ENCODE data around the gene CEP43. TPM values are rescaled to one million over a fixed set of nuclear protein-coding genes. Genes with fewer than 3 reads are reported as not detected.

The CEP43 gene
- total and polyA plus RNA-seq, 10 donors, result 9.0 to 21.8 (median 14.3) TPM

DNA sequence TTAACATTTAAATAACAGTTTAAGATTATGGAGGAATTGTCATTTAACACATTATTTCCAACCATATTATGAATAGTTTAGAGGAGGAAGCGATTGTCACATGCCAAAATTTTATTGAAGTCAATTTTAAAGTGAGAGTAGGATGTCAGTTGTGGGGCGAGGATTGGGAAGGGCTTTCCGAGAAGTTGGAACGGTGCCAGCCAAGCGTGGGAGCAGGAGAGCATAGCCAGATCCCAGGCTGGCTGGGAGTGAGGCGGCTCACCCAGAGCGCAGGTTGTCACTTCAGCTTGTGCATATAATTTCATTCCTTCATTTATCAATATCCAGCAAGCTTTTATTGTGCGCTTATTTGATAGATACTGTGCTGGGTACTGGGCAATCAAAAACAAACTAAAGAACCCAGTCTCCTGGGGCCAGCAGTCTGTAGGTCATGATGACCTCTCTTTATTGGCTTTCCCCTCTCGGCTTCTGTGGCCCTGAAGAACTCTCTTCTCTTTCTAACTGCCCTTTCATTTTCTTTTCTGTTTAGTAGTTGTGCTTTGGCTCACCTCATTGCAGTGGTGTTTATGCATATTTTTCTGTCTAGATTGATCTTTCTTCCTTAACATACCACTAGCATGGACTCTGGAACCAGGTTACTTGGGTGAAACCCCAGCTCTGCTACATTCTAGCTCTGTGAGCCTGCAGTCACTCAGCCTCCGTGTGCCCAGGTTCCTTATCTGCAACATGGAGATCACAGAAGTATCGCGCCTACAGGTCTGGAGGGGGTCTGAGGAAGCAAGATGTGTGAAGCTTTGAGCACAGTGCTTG lies 6.4 kb downstream of the CEP43 start:
- intact Hi-C loops (cut with DNase I; ENCODE audit: low total_unique reads), result no loop called here

DNA sequence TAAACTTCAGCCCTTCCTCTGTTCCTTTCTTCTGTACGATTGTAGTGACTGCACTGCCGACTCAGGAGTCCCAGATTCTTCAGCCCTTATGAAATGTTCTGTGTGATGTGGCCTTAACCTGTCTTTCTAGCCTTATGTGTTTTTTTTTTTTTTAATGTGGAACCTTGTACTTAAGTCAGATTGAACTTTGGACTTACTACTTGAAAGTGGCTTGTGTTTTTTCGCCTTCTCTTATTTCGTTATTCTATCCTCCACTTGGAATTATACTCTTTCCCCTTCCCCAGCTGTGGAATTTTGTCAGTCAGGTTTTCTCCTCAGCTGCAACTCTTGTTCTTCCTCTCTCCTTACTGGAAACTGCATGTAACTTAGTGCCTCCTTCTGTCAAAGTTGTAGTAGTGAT lies 8.8 kb downstream of the CEP43 start:
- H3K36me3 ChIP-seq, result peaks cover 0 to 94% (median 31%) of the 10 kb centered on the region in 6 donors
- no peak overlapping the region for H3K27ac ChIP-seq
- no peaks in the 10 kb centered on the region for H3K27me3 ChIP-seq (replicated peaks in 1 of 7)
- WGBS, 5 donors, result 94 to 98% (median 95%) methylated on average over 4 of the region's 4 CpGs
- no peak for TF ChIP-seq POLR2AphosphoS5 (IDR thresholded peaks at IDR 0.05)
- TF ChIP-seq, protein P1, sequence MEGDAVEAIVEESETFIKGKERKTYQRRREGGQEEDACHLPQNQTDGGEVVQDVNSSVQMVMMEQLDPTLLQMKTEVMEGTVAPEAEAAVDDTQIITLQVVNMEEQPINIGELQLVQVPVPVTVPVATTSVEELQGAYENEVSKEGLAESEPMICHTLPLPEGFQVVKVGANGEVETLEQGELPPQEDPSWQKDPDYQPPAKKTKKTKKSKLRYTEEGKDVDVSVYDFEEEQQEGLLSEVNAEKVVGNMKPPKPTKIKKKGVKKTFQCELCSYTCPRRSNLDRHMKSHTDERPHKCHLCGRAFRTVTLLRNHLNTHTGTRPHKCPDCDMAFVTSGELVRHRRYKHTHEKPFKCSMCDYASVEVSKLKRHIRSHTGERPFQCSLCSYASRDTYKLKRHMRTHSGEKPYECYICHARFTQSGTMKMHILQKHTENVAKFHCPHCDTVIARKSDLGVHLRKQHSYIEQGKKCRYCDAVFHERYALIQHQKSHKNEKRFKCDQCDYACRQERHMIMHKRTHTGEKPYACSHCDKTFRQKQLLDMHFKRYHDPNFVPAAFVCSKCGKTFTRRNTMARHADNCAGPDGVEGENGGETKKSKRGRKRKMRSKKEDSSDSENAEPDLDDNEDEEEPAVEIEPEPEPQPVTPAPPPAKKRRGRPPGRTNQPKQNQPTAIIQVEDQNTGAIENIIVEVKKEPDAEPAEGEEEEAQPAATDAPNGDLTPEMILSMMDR (IDR thresholded peaks at IDR 0.05 in 8 of 11, conservative IDR thresholded peaks at IDR 0.05 in 3 of 11), result no peak
- no peak for TF ChIP-seq POLR2A (IDR thresholded peaks at IDR 0.05)
- intact Hi-C loops (cut with DNase I; ENCODE audit: low total_unique reads), result no loop called here
- no peaks in the 10 kb centered on the region for H3K9me3 ChIP-seq
- no peak for DNase-seq
- peaks cover 0 to 7% (median 0%) of the 10 kb centered on the region in 6 donors for H3K4me1 ChIP-seq
- no peak overlapping the region for H3K4me3 ChIP-seq

More for the DNA sequence above, 6.4 kb downstream of the CEP43 start:
- peaks cover 7 to 27% (median 17%) of the 10 kb centered on the region in 6 donors for H3K4me1 ChIP-seq
- H3K27ac ChIP-seq, result no peak overlapping the region
- H3K9me3 ChIP-seq, result no peaks in the 10 kb centered on the region
- WGBS, 5 donors, result 80 to 87% (median 85%) methylated on average over 12 of the region's 12 CpGs
- no peaks in the 10 kb centered on the region for H3K27me3 ChIP-seq (replicated peaks in 1 of 7)
- no peak overlapping the region for H3K4me3 ChIP-seq
- no peak for DNase-seq
- TF ChIP-seq, protein P1 (IDR thresholded peaks at IDR 0.05 in 8 of 11, conservative IDR thresholded peaks at IDR 0.05 in 3 of 11), result no peak
- TF ChIP-seq POLR2AphosphoS5 (IDR thresholded peaks at IDR 0.05) (no peak), POLR2A (IDR thresholded peaks at IDR 0.05) (no peak)
- peaks cover 0 to 82% (median 17%) of the 10 kb centered on the region in 6 donors for H3K36me3 ChIP-seq

DNA sequence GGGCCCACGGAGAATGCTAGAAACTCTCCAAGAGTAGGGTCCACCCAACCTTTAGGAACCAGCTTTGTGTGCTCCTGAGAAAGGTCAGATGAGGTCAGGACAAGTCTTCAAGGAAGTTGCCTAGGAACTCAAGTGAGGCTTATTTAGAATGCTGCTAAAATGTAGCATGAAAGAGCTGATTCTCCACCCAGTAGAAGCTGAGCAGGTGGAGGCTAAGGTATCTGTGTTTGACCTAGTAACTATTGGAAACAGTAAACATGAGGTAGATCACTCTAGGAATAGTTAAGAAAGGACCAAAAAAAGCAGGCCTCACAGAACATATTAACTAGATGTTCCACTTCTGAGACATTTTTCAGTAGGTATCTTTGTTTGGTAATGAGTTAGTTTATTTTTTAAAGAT lies 13.9 kb downstream of the CEP43 start:
- no peak for DNase-seq
- 94 to 100% (median 96%) methylated on average over 1 of the region's 1 CpG for WGBS, 5 donors

DNA sequence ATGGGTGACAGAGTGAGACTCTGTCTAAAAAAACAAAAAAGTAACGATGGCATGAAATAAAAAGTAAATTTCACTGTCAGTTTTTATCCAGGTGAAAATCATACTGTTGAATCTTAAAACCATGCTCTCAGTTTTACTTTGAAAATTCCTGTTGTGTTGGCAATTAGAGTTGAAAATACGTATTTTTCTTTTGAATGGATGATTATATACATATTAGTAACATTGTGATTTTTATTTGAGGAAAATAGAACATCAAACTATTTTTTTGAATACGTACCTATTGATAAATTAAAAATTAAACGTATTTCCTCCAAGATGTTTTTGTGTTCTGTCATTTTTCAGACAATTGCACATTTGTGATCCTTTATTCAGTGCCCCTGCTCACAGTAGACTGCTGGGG lies 14.7 kb downstream of the CEP43 start:
- WGBS, 5 donors, result 93 to 98% (median 96%) methylated on average over 4 of the region's 4 CpGs
- no peak for DNase-seq
- intact Hi-C loops (cut with DNase I; ENCODE audit: low total_unique reads), result no loop called here
- H3K4me1 ChIP-seq, result no peaks in the 10 kb centered on the region
- no peak overlapping the region for H3K4me3 ChIP-seq
- peaks cover 0 to 99% (median 29%) of the 10 kb centered on the region in 6 donors for H3K36me3 ChIP-seq
- no peaks in the 10 kb centered on the region for H3K27me3 ChIP-seq (replicated peaks in 1 of 7)
- no peak for TF ChIP-seq POLR2A (IDR thresholded peaks at IDR 0.05)
- TF ChIP-seq POLR2AphosphoS5 (IDR thresholded peaks at IDR 0.05), result no peak
- TF ChIP-seq, protein P1 (IDR thresholded peaks at IDR 0.05 in 8 of 11, conservative IDR thresholded peaks at IDR 0.05 in 3 of 11), result no peak
- H3K9me3 ChIP-seq, result no peaks in the 10 kb centered on the region
- H3K27ac ChIP-seq, result no peak overlapping the region

More for the DNA sequence above, 13.9 kb downstream of the CEP43 start:
- Histone ChIP-seq H3K4me3 (no peak overlapping the region), H3K9me3 (no peaks in the 10 kb centered on the region), H3K27ac (no peak overlapping the region), H3K27me3 (replicated peaks in 1 of 7) (no peaks in the 10 kb centered on the region), H3K4me1 (no peaks in the 10 kb centered on the region), H3K36me3 (peaks cover 0 to 99% (median 32%) of the 10 kb centered on the region in 6 donors)
- TF ChIP-seq POLR2AphosphoS5 (IDR thresholded peaks at IDR 0.05), result no peak
- TF ChIP-seq, protein P1 (IDR thresholded peaks at IDR 0.05 in 8 of 11, conservative IDR thresholded peaks at IDR 0.05 in 3 of 11), result no peak
- intact Hi-C loops (cut with DNase I; ENCODE audit: low total_unique reads), result no loop called here

Data from spleen (tissue), 11 donors.